Smooth muscle cell (in vitro differentiated cells): ENCODE results near the gene OSGIN1. TPM values are rescaled to one million over a fixed set of nuclear protein-coding genes. Genes with fewer than 3 reads are reported as not detected.

ENCODE experiments used
- DNase-seq: peaks from one replicate; lab custom pipeline; 2025; ENCODE audit not compliant: unreplicated experiment; lab: John Stamatoyannopoulos, UW
- H2AFZ ChIP-seq: fragments of 200-600 bp; sonication (generic); 2 replicates; pipeline ENCODE4 v1.6.0; 2016; ENCODE audit warnings: antibody characterized with exemption, low read depth, mild to moderate bottlenecking
- H3F3A ChIP-seq: fragments of 200-600 bp; sonication (generic); 2 replicates; pipeline ENCODE4 v1.6.0; 2017; ENCODE audit warnings: antibody characterized with exemption, low read depth
- H3K27ac ChIP-seq: fragments of 200-600 bp; sonication (generic); 2 replicates; pipeline ENCODE4 v1.5.1; 2016; ENCODE audit warnings: low read depth, mild to moderate bottlenecking
- H3K27me3 ChIP-seq: fragments of 200-600 bp; sonication (generic); 2 replicates; pipeline ENCODE4 v1.6.1; 2016; ENCODE audit warnings: low read depth, mild to moderate bottlenecking
- H3K36me3 ChIP-seq: fragments of 200-600 bp; sonication (generic); 2 replicates; pipeline ENCODE4 v1.5.1; 2016; ENCODE audit warnings: low read depth
- H3K4me1 ChIP-seq: fragments of 200-600 bp; sonication (generic); 2 replicates; pipeline ENCODE4 v1.5.1; 2016; ENCODE audit warnings: low read depth
- H3K4me2 ChIP-seq: fragments of 200-600 bp; sonication (generic); 2 replicates; pipeline ENCODE4 v1.6.0; 2016; ENCODE audit warnings: mild to moderate bottlenecking
- H3K4me3 ChIP-seq: fragments of 200-600 bp; sonication (generic); 2 replicates; pipeline ENCODE4 v1.5.1; 2016; ENCODE audit warnings: mild to moderate bottlenecking
- H3K79me2 ChIP-seq: fragments of 200-600 bp; sonication (generic); 2 replicates; pipeline ENCODE4 v1.6.0; 2016; ENCODE audit warnings: low read depth, mild to moderate bottlenecking
- H3K9ac ChIP-seq: fragments of 200-600 bp; sonication (generic); 2 replicates; pipeline ENCODE4 v1.6.0; 2016; ENCODE audit warnings: low read depth
- H3K9me3 ChIP-seq: fragments of 200-600 bp; sonication (generic); replicated peaks from 2 replicates; pipeline ENCODE4 v1.5.1; 2016; ENCODE audit warnings: low read depth
- H4K20me1 ChIP-seq: fragments of 200-600 bp; sonication (generic); 2 replicates; pipeline ENCODE4 v1.6.0; 2016; ENCODE audit warnings: low read depth
- CTCF ChIP-seq: fragments of 200-600 bp; sonication (generic); IDR thresholded peaks from 2 replicates; pipeline ENCODE4 v1.5.1; 2017; ENCODE audit warnings: borderline replicate concordance, mild to moderate bottlenecking, antibody characterized with exemption; ENCODE audit not compliant: insufficient read depth, poor library complexity, severe bottlenecking
- WGBS: methylation state at CpG from one replicate; pipeline ENCODE4 v1.1.7; 2016; ENCODE audit warnings: low lambda C conversion rate; 5-methylcytosine and 5-hydroxymethylcytosine counted together
- polyA plus RNA-seq: library from polyadenylated mRNA; unstranded; fragments of >200 nt; fragmentation: Nextera tagmentation; extraction: Ambion mirVana; gene quantifications from 2 replicates; pipeline ENCODE4 v1.2.1, GENCODE V29; 2016
- total RNA-seq: library from RNA; depleted of rRNA; stranded (reverse); fragments of >200 nt; gene quantifications from 2 replicates; pipeline ENCODE4 v1.2.3, GENCODE V29; 2014

OSGIN1 gene
- total and polyA plus RNA-seq, 2 experiments from 2014 or later, result 8.9 to 12.4 TPM

- Histone ChIP-seq H3F3A (no peaks in the 10 kb centered on the region), H3K36me3 (no peaks in the 10 kb centered on the region), H3K4me2 (no peak overlapping the region), H3K79me2 (no peaks in the 10 kb centered on the region), H3K27ac (no peak overlapping the region), H3K4me3 (no peak overlapping the region), H2AFZ (no peak overlapping the region), H4K20me1 (no peaks in the 10 kb centered on the region), H3K9ac (no peak overlapping the region), H3K27me3 (peaks cover 7% of the 10 kb centered on the region), H3K9me3 (no peaks in the 10 kb centered on the region), H3K4me1 (no peaks in the 10 kb centered on the region)
- DNase-seq, result no peak
- no peak for TF ChIP-seq CTCF
- 91% methylated on average over 7 of the region's 7 CpGs for WGBS
Observed at GRCh38 chr16:84004442-84004841, 51.4 kb downstream of the OSGIN1 start.

GRCh38 chr16:84005391-84005790 is 52.4 kb downstream of the OSGIN1 start:
- H3K27ac ChIP-seq, result no peak overlapping the region
- no peaks in the 10 kb centered on the region for H3F3A ChIP-seq
- DNase-seq, result no peak
- H3K4me3 ChIP-seq, result no peak overlapping the region
- H3K4me2 ChIP-seq, result no peak overlapping the region
- H3K79me2 ChIP-seq, result no peaks in the 10 kb centered on the region
- no peak overlapping the region for H3K9ac ChIP-seq
- no peaks in the 10 kb centered on the region for H4K20me1 ChIP-seq
- no peak overlapping the region for H2AFZ ChIP-seq
- peaks cover 7% of the 10 kb centered on the region for H3K27me3 ChIP-seq
- 91% methylated on average over 5 of the region's 5 CpGs for WGBS
- no peaks in the 10 kb centered on the region for H3K36me3 ChIP-seq
- H3K4me1 ChIP-seq, result no peaks in the 10 kb centered on the region
- no peaks in the 10 kb centered on the region for H3K9me3 ChIP-seq
- no peak for TF ChIP-seq CTCF

GRCh38 chr16:84007520-84007919 is 54.5 kb downstream of the OSGIN1 start:
- Histone ChIP-seq H3K4me3 (no peak overlapping the region), H3K36me3 (no peaks in the 10 kb centered on the region), H2AFZ (no peak overlapping the region), H3F3A (no peaks in the 10 kb centered on the region), H3K4me1 (no peaks in the 10 kb centered on the region), H3K79me2 (no peaks in the 10 kb centered on the region), H3K9ac (no peak overlapping the region), H3K27me3 (peaks cover 7% of the 10 kb centered on the region), H3K27ac (no peak overlapping the region), H3K9me3 (no peaks in the 10 kb centered on the region), H4K20me1 (no peaks in the 10 kb centered on the region), H3K4me2 (no peak overlapping the region)
- 83% methylated on average over 4 of the region's 4 CpGs for WGBS
- no peak for DNase-seq
- TF ChIP-seq CTCF, result no peak

- 92% methylated on average over 8 of the region's 8 CpGs for WGBS
- Histone ChIP-seq H3K79me2 (no peaks in the 10 kb centered on the region), H3K4me3 (no peak overlapping the region), H3K4me1 (no peaks in the 10 kb centered on the region), H4K20me1 (no peaks in the 10 kb centered on the region), H3K27ac (no peak overlapping the region), H2AFZ (no peak overlapping the region), H3K9ac (no peak overlapping the region), H3K9me3 (no peaks in the 10 kb centered on the region), H3K27me3 (peaks cover 7% of the 10 kb centered on the region), H3K4me2 (no peak overlapping the region), H3F3A (no peaks in the 10 kb centered on the region), H3K36me3 (no peaks in the 10 kb centered on the region)
- DNase-seq, result no peak
- TF ChIP-seq CTCF, result no peak
Observed at GRCh38 chr16:84007965-84008364, 54.9 kb downstream of the OSGIN1 start.
